CD14-positive monocyte (primary cell): ENCODE measurements around the gene PKHD1. TPM values are rescaled to one million over a fixed set of nuclear protein-coding genes. Genes with fewer than 3 reads are reported as not detected.

Experiments
- DNase-seq, 3 donors: peaks; one replicate each; pipeline ENCODE4 v3.0.0-alpha.2; 2011 to 2022
- H2AFZ ChIP-seq: 2 replicates; pipeline ENCODE4 v1.6.0; 2012; ENCODE audit warnings: mild to moderate bottlenecking, low read depth, low read length, inconsistent platforms; ENCODE audit not compliant: insufficient read depth, poor library complexity, severe bottlenecking
- H3K27ac ChIP-seq, 2 donors: 1 replicate in 1 of 2; 2 replicates in 1 of 2; pipeline ENCODE4 v1.5.1; 2012 to 2013; ENCODE audit warnings: low read length in 2 of 2, control low read depth in 1 of 2, inconsistent platforms in 1 of 2, low read depth in 1 of 2, mild to moderate bottlenecking in 1 of 2
- H3K27me3 ChIP-seq, 2 donors: one replicate each; pipeline versions ENCODE4 v1.6.0 to v1.6.1; 2011 to 2013; ENCODE audit warnings: low read length in 2 of 2; ENCODE audit not compliant: control insufficient read depth in 2 of 2, insufficient read depth in 2 of 2
- H3K36me3 ChIP-seq, 2 donors: replicated peaks in 1 of 2; 1 replicate in 1 of 2; 2 replicates in 1 of 2; pipeline versions ENCODE4 v1.5.1 to v1.6.1; 2012 to 2013; ENCODE audit warnings: low read length in 2 of 2, control low read depth in 1 of 2, inconsistent platforms in 1 of 2, mild to moderate bottlenecking in 1 of 2; ENCODE audit not compliant: insufficient read depth in 2 of 2, control insufficient read depth in 1 of 2
- H3K4me1 ChIP-seq, 2 donors: 1 replicate in 1 of 2; 2 replicates in 1 of 2; pipeline versions ENCODE4 v1.5.1 to v1.6.1; 2012 to 2013; ENCODE audit warnings: low read length in 2 of 2, control low read depth in 1 of 2, inconsistent platforms in 1 of 2, mild to moderate bottlenecking in 1 of 2, moderate library complexity in 1 of 2; ENCODE audit not compliant: insufficient read depth in 2 of 2, control insufficient read depth in 1 of 2
- H3K4me2 ChIP-seq: replicated peaks from 2 replicates; pipeline ENCODE3; 2012; ENCODE audit warnings: low read length, moderate library complexity, mild to moderate bottlenecking; ENCODE audit not compliant: poor library complexity, severe bottlenecking; ENCODE audit errors: extremely low read depth
- H3K4me3 ChIP-seq, 3 experiments: fragments of 200-600 bp in 1 of 3; sonication (generic) in 1 of 3; replicated peaks in 1 of 3; 1 replicate in 2 of 3; 2 replicates in 1 of 3; pipeline ENCODE4 v1.5.1; 2011 to 2013; ENCODE audit warnings: low read length in 3 of 3, mild to moderate bottlenecking in 3 of 3, control low read depth in 2 of 3, low read depth in 2 of 3, inconsistent platforms in 1 of 3, moderate library complexity in 1 of 3
- H3K79me2 ChIP-seq: 2 replicates; pipeline ENCODE4 v1.6.0; 2012; ENCODE audit warnings: mild to moderate bottlenecking, control low read depth, inconsistent platforms, low read length, moderate library complexity; ENCODE audit not compliant: insufficient read depth
- H3K9ac ChIP-seq: 2 replicates; pipeline ENCODE4 v1.6.0; 2017; ENCODE audit warnings: low read length, mild to moderate bottlenecking; ENCODE audit not compliant: insufficient read depth, poor library complexity, severe bottlenecking
- H3K9me3 ChIP-seq, 2 donors: replicated peaks in 1 of 2; 1 replicate in 1 of 2; 2 replicates in 1 of 2; pipeline versions ENCODE4 v1.5.1 to v1.6.1; 2012 to 2013; ENCODE audit warnings: low read length in 2 of 2, control low read depth in 1 of 2; ENCODE audit not compliant: control insufficient read depth in 1 of 2, insufficient read depth in 1 of 2
- H4K20me1 ChIP-seq: 2 replicates; pipeline ENCODE4 v1.6.0; 2012; ENCODE audit warnings: mild to moderate bottlenecking, low read length, control low read depth, moderate library complexity; ENCODE audit not compliant: insufficient read depth
- H3K27ac Mint-ChIP-seq, 7 donors: one replicate each; pipeline ENCODE4 v1.8.0; 2020; ENCODE audit warnings: mild to moderate bottlenecking in 7 of 7, mixed read lengths in 7 of 7, moderate library complexity in 6 of 7, inconsistent platforms in 2 of 7
- H3K27me3 Mint-ChIP-seq, 3 donors: one replicate each; pipeline ENCODE4 v1.8.0; 2021 to 2022; ENCODE audit warnings: low read depth in 3 of 3, mild to moderate bottlenecking in 3 of 3, mixed read lengths in 3 of 3, moderate library complexity in 3 of 3, inconsistent platforms in 1 of 3
- H3K36me3 Mint-ChIP-seq, 2 donors: one replicate each; pipeline ENCODE4 v1.8.0; 2020; ENCODE audit warnings: mixed read lengths in 2 of 2, inconsistent platforms in 1 of 2, mild to moderate bottlenecking in 1 of 2
- H3K4me1 Mint-ChIP-seq: one replicate; pipeline ENCODE4 v1.8.0; 2020; ENCODE audit warnings: mild to moderate bottlenecking, mixed read lengths
- H3K4me3 Mint-ChIP-seq, 2 donors: one replicate each; pipeline ENCODE4 v1.8.0; 2020; ENCODE audit warnings: mild to moderate bottlenecking in 2 of 2, mixed read lengths in 2 of 2, moderate library complexity in 1 of 2
- H3K9me3 Mint-ChIP-seq, 7 donors: one replicate each; pipeline ENCODE4 v1.8.0; 2020 to 2022; ENCODE audit warnings: mixed read lengths in 7 of 7, mild to moderate bottlenecking in 6 of 7, moderate library complexity in 6 of 7, inconsistent platforms in 2 of 7
- WGBS: methylation state at CpG from one replicate; pipeline ENCODE4 v1.1.5; 2013; ENCODE audit warnings: missing lambda C conversion rate; ENCODE audit not compliant: insufficient coverage; 5-methylcytosine and 5-hydroxymethylcytosine counted together
- intact Hi-C, 2 donors: fragments of 100-400 bp; cut with micrococcal nuclease; formaldehyde crosslinking; loops; one replicate each; pipeline versions ENCODE4 v1.15.0 to v1.15.1; 2023
- polyA plus RNA-seq, 3 donors: library from polyadenylated mRNA; depleted of rRNA in 1 of 3; unstranded in 2 of 3; stranded (reverse) in 1 of 3; fragments of 300-500 nt in 2 of 3; fragments of >200 nt in 1 of 3; fragmentation: Illumina TruSeq in 2 of 3; gene quantifications; 1 replicate in 2 of 3; 2 replicates in 1 of 3; pipeline ENCODE4 v1.2.3, GENCODE V29; 2012 to 2021
- TF ChIP-seq, protein P1 (sequence below): fragments of 200-600 bp; IDR thresholded peaks from one replicate; pipeline ENCODE4 v1.8.0; 2022; ENCODE audit warnings: antibody characterized with exemption, mild to moderate bottlenecking

PKHD1 gene
- polyA plus RNA-seq, 3 donors, result not detected

DNA sequence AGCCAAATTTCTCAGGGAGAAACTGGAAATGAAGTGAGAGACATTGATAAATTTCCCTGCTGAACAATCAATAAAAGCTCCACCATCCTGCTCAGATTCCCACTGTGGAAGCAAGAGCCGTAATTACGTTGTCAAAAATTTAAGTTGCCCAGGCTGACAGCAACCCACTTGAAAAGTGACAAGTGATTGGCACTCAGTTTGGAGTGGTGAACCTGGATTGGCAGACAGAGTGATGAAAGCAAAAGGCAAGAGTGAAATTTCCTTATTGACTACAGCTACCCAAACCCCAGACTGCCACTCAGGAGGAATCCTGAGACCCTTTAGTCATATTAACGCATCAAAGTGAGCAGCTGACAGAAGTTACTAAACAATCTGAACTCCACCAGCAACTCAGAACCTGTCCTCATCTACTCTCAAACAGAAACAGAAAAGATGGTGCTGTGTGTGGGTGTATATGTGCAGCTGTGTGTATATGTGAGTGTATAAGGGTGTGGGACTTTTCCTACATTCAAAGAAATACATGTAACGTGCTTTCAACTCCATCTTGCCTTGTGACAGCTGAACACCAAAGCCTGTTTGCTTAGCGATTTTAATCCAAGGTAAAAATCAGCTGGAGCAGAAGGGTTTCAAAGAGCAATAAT lies 157.4 kb downstream of the PKHD1 start:
- H3K79me2 ChIP-seq, result no peaks in the 10 kb centered on the region
- Mint-ChIP-seq H3K27ac (no peak overlapping the region), H3K4me1 (no peaks in the 10 kb centered on the region), H3K27me3 (peaks cover 0 to 2% (median 0%) of the 10 kb centered on the region in 3 donors), H3K9me3 (peaks cover 0 to 4% (median 0%) of the 10 kb centered on the region in 7 donors), H3K4me3 (no peak overlapping the region), H3K36me3 (no peaks in the 10 kb centered on the region)
- H3K4me2 ChIP-seq, result no peak overlapping the region
- no peak overlapping the region for H3K27ac ChIP-seq
- DNase-seq, result no peak
- TF ChIP-seq, protein P1, sequence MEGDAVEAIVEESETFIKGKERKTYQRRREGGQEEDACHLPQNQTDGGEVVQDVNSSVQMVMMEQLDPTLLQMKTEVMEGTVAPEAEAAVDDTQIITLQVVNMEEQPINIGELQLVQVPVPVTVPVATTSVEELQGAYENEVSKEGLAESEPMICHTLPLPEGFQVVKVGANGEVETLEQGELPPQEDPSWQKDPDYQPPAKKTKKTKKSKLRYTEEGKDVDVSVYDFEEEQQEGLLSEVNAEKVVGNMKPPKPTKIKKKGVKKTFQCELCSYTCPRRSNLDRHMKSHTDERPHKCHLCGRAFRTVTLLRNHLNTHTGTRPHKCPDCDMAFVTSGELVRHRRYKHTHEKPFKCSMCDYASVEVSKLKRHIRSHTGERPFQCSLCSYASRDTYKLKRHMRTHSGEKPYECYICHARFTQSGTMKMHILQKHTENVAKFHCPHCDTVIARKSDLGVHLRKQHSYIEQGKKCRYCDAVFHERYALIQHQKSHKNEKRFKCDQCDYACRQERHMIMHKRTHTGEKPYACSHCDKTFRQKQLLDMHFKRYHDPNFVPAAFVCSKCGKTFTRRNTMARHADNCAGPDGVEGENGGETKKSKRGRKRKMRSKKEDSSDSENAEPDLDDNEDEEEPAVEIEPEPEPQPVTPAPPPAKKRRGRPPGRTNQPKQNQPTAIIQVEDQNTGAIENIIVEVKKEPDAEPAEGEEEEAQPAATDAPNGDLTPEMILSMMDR, result no peak
- H3K4me1 ChIP-seq, result no peaks in the 10 kb centered on the region
- no peaks in the 10 kb centered on the region for H3K36me3 ChIP-seq
- H2AFZ ChIP-seq, result no peak overlapping the region
- H3K27me3 ChIP-seq, result no peaks in the 10 kb centered on the region
- H3K9me3 ChIP-seq, result no peaks in the 10 kb centered on the region
- intact Hi-C loops, result no loop called here
- H3K9ac ChIP-seq, result no peak overlapping the region
- H3K4me3 ChIP-seq, result no peak overlapping the region
- no peaks in the 10 kb centered on the region for H4K20me1 ChIP-seq
- whole genome bisulfite sequencing, result 100% methylated on average over 2 of the region's 5 CpGs

DNA sequence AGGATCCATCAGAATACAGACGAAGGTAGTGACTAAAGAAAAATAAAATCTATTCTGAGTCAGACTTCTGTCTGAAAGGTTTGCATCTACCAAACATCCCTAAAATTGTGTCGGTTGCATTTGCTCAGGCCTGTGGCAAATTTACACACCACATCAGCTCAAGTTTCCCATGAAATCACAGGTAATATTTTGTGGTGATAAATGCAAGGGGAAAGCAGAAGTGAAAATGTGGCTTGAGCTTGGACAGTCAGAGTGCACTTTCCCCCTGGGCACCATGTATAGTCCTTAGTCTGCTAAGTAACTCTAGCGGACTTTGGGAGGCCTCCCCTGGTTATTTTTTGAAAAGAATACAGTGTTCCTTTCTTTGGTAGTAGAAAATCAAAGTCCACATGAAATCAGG lies 159.1 kb downstream of the PKHD1 start:
- Histone ChIP-seq H3K9ac (no peak overlapping the region), H2AFZ (no peak overlapping the region), H3K4me3 (no peak overlapping the region), H3K27me3 (no peaks in the 10 kb centered on the region), H3K27ac (no peak overlapping the region), H3K36me3 (no peaks in the 10 kb centered on the region), H3K79me2 (no peaks in the 10 kb centered on the region), H4K20me1 (no peaks in the 10 kb centered on the region), H3K4me1 (no peaks in the 10 kb centered on the region), H3K9me3 (no peaks in the 10 kb centered on the region), H3K4me2 (no peak overlapping the region)
- Mint-ChIP-seq H3K36me3 (no peaks in the 10 kb centered on the region), H3K4me1 (no peaks in the 10 kb centered on the region), H3K27ac (no peak overlapping the region), H3K27me3 (peaks cover 0 to 2% (median 0%) of the 10 kb centered on the region in 3 donors), H3K4me3 (no peak overlapping the region), H3K9me3 (peaks cover 0 to 4% (median 2%) of the 10 kb centered on the region in 7 donors)
- intact Hi-C loops, result no loop called here
- TF ChIP-seq, protein P1, result no peak
- DNase-seq, result no peak
- WGBS, result 33% methylated on average over 1 of the region's 3 CpGs
